Erythroblast (primary cell): ENCODE measurements around the gene NKX6-2.
"Not testable (repeated sequence)": the region's sequence is repeated elsewhere in the genome, so short reads cannot be mapped to it uniquely, and the experiment has no call there.

ENCODE experiments used
- DNase-seq, 2 experiments: peaks; one replicate each; lab custom pipeline; 2025; lab: John Stamatoyannopoulos, UW
- GATA1 ChIP-seq: IDR thresholded peaks from 2 replicates; pipeline ENCODE4 v1.6.1; 2011; ENCODE audit warnings: low read depth, mild to moderate bottlenecking, control low read depth, low read length, moderate library complexity
- POLR2A ChIP-seq: IDR thresholded peaks from 2 replicates; pipeline ENCODE4 v1.6.1; 2011; ENCODE audit warnings: mild to moderate bottlenecking, low read length

Gene NKX6-2

DNA sequence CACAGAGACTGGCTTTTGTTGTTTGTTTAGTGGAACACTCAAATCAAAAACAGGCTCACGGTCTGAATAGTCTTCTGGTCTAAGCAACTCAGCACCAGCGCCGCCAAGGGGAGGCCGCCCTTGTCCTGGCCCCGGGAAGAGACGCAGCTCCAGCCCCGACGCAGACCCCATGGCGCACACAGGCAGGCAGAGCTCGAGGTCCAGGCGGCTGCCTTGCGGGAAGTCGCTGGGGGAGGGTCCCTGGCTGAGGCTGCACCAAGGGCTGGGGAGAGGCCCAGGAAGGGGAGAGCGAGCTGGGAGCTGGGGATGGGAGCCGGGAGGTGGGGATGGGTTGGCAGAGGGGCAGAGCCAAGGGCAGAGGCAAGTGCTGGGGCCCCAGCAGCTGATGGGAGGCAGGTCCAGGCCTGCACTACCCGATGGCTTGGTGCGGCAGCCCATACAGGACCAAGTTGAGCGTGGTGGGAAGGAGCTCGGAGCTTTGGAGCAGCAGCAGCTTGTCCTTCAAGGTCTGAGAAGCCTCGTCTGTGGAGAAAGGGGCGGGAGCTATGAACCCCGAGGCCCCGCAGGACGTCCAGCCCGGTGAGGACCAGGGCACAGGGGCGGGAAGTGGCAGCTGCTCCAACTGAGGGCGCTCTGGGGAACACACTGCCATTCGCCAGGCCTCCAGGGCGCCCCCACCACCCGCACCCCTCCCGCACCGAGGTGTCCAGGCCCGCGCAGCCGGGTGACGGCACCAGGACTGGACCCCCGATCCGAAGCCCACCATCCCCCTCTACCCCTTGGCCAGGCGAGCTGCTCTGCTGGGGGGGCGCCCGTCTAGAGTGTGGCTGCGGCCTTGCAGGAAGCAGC is 22.7 kb upstream of the NKX6-2 start:
- no peak for DNase-seq
- TF ChIP-seq GATA1 (no peak), POLR2A (no peak)

DNA sequence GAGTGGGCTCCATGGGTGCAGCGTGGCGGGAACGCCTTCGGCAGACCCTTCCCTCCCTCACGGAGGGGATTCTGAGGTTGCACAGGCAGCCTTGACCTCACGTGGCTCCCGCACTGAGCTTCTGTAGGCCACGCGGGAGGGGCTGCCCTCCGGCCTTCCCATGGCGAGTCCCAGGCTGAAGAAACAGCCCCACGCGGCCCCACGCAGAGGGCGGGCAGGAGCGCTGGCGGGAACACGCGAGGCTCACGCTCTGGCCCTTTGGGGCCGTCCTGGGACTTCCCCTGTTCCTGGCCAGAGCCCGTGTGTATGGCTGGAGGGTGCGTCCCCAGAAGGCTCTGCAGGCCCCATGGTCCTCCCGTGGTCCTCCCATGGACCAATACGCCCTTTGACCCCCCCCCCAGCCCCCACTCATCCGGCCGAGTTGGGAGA is 21.7 kb upstream of the NKX6-2 start:
- TF ChIP-seq POLR2A (no peak), GATA1 (no peak)
- DNase-seq = no peak

GRCh38 chr10:132806561-132807003 is 20.6 kb upstream of the NKX6-2 start:
- no peak for DNase-seq
- TF ChIP-seq GATA1 = no peak
- TF ChIP-seq POLR2A = no peak

- no peak for DNase-seq
Observed at GRCh38 chr10:132806110-132806509, 20.2 kb upstream of the NKX6-2 start.

GRCh38 chr10:132805599-132805998 is 19.7 kb upstream of the NKX6-2 start:
- no peak for DNase-seq
- TF ChIP-seq GATA1 (no peak), POLR2A (no peak)

More at GRCh38 chr10:132806110-132806509, 20.2 kb upstream of the NKX6-2 start:
- no peak for TF ChIP-seq GATA1

DNA sequence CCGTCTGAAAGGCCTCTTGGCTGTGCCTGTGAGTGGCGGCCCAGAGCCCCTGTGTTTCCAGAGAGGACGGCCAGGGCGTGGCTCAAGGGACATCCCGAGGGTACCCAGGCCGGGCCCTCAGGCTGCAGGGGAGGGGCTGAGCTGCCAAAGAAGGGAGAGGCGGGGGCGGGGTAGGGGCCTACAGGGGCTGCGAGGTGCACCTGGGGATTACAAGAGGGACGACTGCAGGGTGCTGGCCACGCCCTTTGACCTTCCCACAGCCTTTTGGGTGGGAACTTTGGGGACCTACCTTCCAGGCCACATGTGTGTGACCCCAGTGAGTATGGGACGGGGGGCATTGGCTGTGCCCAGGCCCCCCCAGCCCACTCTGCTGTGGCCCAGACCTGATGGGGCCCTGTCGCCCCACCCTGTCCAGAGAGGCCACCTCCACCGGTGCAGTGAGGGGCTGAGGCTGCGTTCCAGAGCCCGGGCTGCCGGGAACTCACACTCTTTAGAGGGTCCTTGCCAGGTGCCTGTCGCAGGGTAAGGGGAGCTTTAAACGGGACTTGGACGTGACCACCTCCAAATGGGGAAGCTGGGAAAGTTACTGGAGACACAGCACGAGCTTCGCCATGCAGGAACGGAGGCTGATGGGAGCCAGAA is 19.0 kb upstream of the NKX6-2 start:
- TF ChIP-seq GATA1 (no peak), POLR2A (no peak)

DNA sequence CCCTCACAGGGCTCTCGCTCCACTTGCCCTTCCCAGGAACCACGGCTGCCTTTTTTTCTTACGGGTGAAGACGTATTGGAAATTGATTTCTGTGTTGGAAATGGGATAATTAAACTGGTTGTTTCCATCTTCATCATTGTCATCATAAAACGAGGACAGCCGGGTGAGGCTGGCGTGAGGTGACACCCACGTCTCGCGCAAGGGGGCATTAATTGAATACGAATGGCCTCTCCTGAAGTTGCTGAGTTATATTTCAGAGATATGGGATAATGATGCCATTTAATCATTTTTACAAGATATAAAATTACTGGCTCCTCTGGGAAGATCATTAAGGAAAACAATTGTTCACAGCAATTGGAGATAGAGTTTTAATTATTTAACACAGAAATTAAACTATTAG is 18.3 kb upstream of the NKX6-2 start:
- DNase-seq = no peak
- TF ChIP-seq POLR2A (no peak), GATA1 (no peak)

More for the DNA sequence above, 19.0 kb upstream of the NKX6-2 start:
- DNase-seq = no peak

- no peak for DNase-seq
- no peak for TF ChIP-seq POLR2A
- no peak for TF ChIP-seq GATA1
Observed at GRCh38 chr10:132803416-132804210, 17.7 kb upstream of the NKX6-2 start.

DNA sequence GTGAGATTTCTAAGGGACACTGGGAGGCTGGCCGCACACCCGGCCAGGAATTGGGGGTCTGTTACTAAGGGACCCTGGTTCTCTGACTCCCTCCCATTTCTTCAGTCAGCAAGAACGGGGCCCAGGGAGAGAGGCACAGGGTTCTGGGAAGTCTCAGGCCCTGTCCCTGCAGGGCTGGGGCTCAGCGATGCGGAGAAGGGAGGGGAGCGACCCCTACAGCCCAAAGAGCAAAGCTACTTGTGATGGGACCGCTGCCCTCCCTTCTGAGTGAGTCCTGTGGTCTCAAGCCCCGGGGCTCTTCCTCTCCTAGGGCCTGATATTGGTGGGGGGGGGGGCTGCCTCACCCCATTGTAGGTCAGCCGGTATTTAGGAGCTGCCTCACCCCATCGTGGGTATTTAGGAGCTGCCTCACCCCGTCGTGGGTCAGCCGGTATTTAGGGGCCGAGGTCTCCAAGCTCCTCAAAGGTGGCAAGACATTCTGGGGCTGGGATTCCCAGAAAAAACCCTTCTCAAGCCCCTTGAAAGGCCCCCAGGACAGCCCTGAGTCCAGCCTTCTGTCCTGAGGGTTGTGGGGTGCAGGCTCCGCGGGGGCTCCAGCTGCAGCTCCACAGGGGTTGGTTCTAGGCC is 16.9 kb upstream of the NKX6-2 start:
- TF ChIP-seq POLR2A (no peak), GATA1 (no peak)
- no peak for DNase-seq

- DNase-seq = no peak
- no peak for TF ChIP-seq POLR2A
- TF ChIP-seq GATA1 = no peak
Observed at GRCh38 chr10:132802048-132802447, 16.1 kb upstream of the NKX6-2 start.

- no peak for TF ChIP-seq GATA1
- no peak for TF ChIP-seq POLR2A
- no peak for DNase-seq
Observed at GRCh38 chr10:132799865-132800264, 13.9 kb upstream of the NKX6-2 start.

- TF ChIP-seq GATA1 (no peak), POLR2A (no peak)
- no peak for DNase-seq
Observed at GRCh38 chr10:132798876-132799275, 12.9 kb upstream of the NKX6-2 start.

DNA sequence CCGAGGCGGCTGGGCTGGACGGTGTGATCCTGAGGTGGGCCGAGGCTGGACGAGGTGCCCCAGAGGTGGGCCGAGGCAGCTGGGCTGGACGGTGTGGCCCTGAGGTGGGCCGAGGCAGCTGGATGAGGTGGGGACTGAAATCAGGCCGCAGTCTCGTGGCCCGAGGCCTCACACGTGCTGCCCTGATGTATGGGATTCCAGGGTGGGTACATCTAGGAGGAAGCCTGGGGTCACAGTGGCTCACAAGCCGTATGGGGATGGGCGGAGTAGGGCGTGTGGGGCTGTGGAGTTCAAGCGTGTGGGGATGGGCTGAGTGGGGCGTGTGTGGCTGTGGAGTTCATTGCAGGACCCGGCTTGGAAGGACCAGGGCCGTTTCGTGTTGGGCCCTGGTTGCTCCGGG is 12.5 kb upstream of the NKX6-2 start:
- no peak for DNase-seq
- no peak for TF ChIP-seq POLR2A
- no peak for TF ChIP-seq GATA1

DNA sequence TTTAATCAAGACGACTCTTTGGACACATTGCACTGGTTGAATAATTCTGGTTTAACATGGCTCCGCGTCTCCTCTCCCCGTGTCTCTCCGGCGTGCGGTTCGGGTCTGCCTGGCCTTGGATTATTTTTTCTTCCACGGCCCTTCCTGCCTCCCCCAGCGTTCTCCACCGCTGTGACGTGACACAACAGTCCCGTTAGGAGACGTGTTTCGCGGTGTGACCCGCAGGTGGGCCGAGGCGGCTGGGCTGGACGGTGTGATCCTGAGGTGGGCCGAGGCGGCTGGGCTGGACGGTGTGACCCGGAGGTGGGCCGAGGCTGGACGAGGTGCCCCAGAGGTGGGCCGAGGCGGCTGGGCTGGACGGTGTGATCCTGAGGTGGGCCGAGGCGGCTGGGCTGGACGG is 12.0 kb upstream of the NKX6-2 start:
- DNase-seq = not testable (repeated sequence)

- no peak for DNase-seq
Observed at GRCh38 chr10:132796846-132797245, 10.9 kb upstream of the NKX6-2 start.

More at GRCh38 chr10:132796846-132797245, 10.9 kb upstream of the NKX6-2 start:
- TF ChIP-seq POLR2A = no peak
- TF ChIP-seq GATA1 = no peak
